Measurements from ENCODE around the gene FGF9.

The FGF9 gene

DNA sequence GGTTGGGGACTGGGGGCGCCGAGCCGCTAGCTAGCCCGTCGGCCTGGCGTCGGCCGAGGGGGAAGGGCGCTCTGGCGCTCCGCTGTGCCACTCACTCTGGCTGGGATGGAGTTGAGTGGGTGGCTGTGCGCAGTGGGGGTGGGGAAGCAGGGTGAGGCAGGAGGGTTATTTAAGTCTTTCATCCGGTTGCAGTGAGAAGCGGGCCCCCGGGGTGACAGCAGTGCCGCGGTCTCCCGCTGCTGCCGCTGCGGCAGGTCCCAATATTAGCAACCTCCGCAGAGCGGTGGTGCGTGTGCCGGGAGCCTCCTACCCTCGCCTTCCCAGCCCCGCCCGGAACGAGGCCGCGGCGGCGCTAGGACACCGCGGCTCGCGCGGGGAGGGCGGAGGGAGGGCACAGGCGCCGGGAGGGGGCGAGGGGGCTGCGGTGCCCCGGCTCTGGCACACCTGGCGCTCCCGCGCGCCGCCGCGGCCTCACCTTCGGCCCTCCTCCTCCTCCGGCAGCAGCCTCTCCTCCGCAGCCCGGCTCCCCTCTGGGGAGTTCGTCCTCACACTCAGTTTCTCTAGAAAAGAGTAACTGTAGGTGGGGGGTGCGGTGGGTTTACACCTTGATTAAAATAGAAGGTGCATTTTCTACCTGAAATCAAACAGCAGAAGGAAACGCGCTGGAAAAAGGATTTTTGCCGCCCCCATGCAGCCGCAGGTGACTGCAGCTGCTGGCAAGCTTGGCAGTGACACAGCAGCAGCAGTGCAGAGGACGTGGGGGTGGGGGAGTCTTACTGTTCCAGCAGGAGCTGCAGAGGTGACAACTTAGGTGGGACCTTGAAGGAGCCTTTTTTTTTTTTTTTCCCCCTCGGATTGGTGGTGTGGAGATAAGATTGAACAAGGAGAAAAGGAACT, 4.5 kb downstream of the FGF9 start:
- peak; percentile 35 to 52 for DNase-seq

DNA sequence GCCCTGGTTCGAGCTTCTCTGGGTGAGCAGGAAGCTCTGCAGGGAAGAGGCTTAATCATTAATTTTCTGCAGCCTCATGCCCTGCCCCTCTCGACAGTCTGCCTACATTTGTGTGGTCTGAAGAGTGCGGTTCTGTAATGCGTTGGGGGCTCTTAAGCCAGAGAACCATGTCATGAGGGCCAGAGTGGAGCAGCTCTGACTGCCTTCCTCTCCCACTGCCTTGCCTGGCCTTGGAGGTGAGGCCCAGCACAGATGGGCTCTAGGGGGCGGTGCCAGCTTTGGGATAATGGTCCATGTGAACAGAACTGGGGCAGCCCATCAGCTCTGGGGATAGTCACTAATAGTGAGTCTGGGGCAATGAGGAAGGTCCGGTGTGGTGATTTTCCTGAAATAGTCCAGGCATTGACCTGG, 5.7 kb downstream of the FGF9 start:
- DNase-seq = peak in 1 of 2 donors; percentile 10

DNA sequence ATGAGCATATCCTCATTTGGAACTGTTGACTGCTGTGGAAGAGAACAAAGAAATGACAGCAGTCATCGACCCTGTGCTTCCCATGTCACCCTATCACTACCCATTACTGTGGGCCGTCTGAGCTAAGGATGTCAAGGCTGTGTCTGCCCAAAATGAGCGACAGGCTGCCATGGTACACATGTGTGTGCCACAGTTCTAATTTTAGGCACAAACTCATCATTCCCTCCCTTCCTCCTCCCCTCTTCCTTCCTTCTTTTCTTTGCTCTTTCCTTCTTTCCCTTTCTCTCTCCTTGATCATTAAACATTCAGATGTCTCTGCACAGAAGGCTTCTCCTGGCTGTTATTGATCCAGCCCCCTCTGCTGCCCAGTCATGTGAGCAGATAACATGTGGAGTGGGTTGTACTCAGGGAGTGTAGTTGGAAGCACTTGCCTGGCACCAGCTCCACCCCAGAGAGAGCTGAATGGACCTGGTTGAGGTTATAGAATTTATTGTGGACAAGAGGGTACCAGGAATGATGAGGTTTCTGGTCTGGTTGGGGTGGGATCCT, 6.3 kb downstream of the FGF9 start:
- no peak for DNase-seq

DNA sequence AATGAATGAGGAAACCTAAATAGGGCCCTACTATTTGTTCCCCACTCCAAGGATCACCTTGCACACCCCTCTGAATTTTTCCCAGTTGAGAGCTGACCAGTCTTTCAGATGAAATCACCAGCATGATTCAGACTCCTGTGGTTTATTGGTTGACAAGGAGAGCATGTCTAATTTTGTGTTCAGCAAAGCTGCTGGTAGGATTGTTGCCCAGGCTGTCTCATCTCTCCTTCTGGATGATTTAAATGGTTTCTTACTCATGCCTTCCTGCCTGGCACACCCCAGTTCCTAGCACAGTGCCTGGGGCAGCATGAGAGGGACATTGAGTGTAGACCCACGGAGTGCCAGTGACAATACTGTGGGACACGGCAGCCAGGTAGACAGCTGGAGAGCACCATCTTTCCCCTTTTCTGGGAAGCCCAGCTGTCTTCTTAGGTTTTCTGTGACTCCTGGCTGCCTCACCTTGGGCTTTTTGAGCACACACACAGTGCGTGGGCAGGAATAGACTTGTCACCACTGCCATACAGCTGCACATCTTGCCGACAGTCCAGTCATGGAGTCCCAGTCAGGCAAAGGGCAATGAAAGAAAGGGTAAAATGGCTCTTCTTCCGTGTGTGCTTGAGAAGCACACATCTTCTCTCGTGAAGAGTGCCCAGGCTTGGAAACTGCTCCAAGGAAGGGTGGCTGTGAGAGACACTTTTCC, 12.3 kb downstream of the FGF9 start:
- no peak for DNase-seq

DNA sequence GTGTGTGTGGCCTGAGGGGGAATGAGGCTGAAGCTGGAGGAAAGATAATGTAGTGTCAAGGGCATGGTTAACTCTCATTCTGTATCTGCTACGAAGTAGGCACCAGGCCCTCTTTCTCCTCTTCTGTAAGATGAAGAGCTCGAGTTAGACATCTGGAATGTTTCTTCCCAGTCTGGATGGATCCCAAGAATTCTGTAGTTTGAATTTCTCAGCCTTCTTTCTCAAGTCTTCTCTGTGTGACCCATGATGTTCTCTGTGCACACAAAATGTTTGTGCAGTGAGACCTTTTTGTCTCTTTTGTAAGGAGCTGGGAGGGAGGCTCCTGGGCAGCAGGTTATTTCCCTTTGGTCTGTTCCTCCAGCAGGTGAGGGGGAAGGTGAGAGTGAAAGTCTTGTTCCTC, 13.7 kb downstream of the FGF9 start:
- no peak for DNase-seq

DNA sequence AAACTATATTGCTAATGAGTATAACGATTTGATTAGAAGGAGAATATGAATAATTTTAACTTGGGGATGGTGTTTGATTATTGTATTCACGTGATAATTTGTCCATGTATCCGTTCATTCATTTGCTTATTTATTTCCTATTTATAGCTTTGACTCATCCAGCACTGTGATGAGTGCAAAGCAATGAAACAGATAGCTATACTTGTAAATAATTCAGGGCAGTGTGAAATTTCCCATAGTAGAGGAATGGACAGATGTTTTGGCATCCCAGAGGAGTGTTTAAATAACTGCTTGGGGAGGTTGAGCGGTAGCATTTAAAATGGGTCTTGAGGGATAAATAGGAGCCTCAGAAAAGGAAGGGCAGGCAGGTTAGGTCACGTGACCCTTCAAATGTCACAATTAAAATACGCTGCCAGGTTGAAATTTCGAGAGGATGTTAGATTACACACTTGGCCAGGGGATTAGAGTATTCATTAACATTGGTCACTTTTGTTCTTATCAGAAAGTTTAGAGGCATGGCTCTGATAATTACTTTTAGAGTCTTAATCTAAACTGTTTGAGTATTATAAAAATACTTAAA, 14.7 kb downstream of the FGF9 start:
- no peak for DNase-seq

DNA sequence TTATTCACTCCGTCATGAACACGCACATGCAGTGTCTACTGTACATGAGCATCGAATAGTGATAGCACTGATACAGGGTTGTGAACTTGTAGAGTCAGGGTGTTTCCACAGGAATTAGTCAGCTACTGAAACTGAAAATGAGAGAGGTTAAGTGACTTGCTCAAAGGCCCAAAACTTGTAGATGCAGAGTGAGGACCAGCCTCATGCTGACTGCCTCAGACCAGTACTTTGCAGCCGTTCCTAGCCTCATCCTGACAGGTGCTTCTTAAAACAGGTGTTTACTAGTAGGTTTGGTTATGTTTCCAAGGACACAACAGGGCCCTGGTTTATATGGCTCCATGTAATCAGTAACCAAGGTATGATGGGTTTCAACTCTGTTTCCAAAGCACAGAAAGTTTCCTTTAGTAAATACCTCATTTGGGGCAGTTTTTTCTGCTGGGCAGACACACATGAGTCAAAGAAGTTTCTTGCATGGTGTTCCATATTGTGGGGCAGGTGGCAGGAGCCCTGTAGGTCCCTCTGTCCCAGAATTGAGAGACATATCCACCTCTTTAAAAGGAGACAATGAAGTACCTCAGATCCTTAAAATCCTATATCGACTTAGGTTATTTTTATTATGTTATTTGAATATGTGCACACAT, 16.0 kb downstream of the FGF9 start:
- no peak for DNase-seq

DNA sequence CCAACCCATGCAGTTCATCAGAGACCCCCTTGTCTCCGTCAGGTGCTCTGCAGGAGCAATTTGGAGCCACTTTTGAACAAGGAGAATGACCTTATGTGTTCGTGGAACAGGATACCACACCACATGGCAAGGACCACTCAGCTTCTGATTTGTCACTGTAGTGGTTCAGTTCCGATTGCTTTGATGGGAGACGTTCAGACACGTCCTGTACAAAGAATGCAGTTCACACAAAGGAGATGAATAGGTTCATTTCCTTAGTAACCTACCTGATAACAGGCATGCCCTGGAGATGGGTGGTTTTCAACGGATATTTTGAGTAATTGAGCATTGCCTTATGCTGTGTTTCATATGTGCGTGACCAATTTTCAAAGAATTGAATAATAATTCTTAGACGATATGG, 17.2 kb downstream of the FGF9 start:
- no peak for DNase-seq

DNA sequence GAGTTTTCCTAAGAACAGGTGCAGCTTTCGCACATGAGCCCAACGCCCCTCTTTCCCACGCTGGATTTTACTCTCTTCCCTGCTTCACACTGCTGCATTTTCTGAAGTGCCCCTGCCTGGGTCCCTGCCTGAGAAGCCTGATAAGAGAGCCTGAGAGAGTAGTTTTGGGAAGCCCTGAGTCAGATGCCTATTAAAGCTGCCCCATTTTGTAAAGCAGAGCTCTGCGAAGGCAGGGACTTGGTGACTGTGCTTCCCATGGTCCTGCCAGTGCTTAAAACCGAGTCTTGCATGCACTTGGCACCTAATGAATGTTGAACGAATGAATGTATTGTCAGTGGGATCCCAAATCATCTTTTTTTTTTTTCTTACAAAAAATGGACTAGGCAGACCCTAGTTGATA, 18.2 kb downstream of the FGF9 start:
- DNase-seq = no peak

DNA sequence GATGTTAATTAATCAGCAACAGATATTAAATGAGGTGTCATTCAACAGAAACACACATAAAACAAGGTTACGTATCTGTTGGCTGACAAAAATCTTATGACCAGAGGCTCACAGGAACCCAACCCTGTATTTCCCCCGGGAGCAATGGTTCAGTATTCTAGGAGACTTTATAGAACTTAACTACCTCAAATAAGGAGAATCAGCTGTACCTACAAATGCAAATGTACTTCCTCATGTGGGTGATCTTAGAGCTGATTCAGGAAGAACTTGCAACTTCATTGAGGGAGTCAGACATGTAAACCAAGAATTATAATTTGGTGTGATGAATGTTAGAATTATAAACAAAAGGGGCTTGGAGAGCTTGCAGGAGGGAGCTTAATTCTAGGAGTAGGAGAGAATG, 20.1 kb downstream of the FGF9 start:
- no peak for DNase-seq

DNA sequence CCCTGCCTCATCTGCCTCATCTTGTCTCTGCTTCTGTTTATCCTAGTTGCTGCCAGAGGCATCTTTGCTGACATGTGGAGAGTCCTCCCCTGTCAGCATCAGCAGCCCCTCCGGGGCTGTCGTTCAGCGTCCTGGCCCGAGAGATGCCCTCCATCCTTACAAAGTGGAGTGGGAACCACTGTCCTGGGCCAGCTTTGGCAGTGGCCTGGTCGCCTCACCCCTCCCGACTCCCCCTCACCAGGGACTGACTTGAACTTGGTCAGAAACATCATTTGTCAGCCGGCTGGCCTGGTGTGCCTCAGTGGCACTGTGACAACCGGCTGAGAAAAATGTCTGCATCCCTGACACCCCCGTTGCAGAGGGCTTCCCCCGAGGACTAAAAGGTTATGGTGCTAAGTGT, 20.6 kb downstream of the FGF9 start:
- DNase-seq = no peak

DNA sequence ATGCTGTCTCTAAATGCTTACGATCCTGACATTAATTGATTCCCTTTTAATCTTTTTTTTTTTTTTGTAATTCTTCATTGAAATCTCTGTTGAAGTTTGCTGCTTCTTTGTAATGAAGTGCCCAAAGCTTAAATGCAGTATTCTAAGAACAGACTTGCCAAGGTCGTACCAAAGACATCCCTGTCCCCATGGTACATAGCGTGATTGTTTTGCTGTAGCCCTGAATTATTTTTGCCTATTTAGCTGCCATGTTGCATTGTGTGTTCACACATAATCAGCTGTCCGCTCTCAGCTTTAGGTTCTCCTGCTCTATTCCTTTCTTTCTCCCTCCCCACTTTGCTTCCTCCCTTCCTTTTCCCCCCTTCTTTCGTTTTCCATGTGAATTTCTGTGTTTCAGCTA, 21.1 kb downstream of the FGF9 start:
- no peak for DNase-seq

DNA sequence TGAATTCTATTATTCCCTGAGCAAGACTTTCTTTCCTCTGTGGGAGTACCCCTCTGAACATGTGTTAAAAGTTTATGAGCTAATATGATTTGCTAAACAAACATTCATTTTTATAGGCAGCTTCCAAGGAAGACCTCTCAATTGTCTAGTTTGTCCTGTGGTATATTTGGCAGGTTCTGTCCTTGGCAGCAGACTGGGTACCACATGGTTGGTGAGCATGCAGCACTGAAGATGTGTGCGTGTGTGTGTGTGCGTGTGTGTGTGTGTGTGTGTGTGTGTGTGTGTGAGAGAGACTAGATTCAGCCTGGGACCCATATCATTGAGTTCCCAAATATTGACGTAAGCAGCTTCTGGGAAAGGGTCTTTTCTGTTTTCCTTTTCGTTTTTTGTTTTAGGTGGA, 24.0 kb downstream of the FGF9 start:
- no peak for DNase-seq

DNA sequence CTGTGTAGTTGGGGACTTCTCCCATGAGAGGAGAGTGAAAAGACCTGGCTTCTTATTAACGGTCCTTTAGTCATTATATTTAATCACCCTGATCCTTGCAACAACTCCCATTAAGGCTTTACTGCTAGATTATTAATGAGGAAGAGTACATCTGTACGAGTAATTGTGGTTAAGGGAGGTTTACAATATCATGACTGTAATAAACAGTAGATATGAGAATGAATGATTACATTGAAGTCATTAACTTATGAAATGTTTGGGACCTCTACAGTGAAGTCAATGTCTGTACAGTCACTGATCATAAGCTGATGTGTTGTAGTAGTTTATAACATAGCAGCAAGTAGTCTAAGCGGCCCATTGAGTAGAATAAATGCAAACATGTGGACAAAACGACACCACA, 24.7 kb downstream of the FGF9 start:
- DNase-seq = no peak

DNA sequence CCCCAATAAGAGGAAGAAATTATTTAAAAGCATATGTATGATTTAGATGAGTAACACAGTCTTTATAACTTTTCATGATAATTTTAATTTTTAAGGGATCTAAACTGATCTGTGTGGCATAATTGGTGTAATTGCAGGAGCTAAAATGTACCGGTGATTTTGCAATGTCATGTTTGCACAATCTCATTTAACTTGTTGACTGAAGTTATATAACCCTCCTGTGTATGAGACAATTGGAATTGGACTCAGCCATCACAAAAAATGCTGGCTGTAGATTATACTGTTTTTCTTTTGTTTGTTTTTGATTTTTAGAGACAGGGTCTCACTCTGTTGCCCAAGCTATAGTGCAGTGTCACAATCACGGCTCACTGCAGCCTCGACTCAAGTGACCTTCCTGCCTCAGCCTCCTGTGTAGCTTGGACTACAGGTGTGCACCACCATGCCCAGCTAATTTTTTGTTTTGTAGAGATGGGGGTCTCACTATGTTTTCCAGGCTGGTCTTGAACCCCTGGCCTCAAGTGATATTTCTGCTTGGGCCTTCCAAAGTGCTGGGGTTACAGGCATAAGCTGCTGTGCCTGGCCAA, 26.1 kb downstream of the FGF9 start:
- DNase-seq = no peak

DNA sequence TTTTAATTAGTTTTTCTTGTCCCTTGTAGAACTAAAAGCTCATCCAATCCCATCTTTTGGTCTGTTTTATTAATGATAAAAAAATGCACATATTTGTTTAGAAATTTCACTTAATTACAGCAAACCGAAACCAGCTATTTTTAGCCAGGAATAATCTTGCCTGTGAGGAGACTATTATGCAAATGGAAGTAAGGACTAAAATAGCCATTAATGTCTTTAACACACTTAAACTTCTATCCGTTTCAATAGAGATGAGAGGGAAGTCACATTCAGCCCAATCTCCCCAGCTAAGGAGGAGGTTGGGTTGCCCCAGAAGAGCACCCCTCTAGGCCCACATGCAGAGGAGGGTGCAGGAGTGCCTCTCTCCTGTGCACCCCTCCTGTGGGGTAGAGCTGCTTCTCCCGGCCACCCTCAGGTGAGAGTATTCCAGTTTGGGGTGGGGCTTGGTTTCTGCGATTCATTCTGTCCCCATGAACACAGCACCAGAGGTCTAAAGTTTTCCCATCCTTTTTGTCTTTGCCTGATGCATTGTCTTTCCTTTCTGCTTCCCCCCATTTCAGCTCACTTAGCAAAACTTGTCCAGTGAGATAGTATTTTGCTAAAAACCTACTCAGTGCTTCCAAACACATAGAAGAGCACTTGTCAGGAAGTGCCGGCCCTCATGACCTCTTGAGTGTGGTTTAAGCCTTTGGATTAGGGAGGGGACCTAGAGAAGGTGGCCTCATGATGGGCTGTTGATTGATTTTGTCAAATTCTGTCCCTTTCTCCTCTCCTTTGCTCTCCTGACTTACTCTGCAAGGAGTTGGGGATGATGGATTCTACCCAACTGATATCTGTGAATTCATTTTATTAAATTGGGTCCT, 28.2 kb downstream of the FGF9 start:
- DNase-seq = no peak

DNA sequence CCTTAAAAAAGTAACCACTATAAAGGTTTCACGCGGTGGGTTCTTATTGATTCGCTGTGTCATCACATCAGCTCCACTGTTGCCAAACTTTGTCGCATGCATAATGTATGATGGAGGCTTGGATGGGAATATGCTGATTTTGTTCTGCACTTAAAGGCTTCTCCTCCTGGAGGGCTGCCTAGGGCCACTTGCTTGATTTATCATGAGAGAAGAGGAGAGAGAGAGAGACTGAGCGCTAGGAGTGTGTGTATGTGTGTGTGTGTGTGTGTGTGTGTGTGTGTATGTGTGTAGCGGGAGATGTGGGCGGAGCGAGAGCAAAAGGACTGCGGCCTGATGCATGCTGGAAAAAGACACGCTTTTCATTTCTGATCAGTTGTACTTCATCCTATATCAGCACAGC, 30.6 kb downstream of the FGF9 start:
- no peak for DNase-seq

DNA sequence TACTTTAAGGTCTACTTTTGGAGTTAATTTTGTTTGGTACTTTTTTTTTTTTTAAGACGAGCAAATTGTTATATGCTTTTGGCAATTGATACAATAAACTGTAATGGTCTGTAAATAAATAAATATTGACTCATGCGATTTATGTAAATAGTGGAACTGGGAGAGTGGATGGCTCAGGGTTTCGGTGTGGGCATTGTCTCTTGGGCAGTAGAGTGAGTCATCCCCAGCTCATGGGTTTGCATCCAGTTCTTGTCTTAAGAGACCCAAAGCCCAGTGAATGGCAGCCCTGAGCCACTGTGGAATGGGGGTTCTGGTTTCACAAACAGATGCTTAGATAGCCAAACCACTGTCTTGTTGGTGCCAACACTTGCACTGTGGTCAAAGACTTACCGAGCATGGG, 33.0 kb downstream of the FGF9 start:
- DNase-seq = no peak

DNA sequence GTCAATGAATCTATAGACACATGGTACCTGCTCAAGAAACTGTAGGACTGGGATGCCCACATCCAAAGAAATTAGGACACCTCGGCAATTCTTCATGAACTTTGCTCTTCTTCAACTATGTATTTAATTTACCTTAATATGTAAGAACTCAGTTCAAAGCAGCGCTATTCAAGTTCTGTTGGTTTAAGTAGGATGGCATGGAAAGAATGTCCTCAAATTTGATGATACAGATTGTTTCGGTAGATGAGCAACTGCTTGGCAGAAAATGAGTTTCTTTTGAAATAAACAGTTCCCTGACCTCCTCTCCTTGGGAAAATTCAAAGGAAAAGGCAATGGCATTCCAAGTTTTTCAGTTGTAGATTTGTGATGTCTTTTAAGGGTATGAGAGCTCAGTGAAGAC, 36.7 kb downstream of the FGF9 start:
- DNase-seq = no peak

DNA sequence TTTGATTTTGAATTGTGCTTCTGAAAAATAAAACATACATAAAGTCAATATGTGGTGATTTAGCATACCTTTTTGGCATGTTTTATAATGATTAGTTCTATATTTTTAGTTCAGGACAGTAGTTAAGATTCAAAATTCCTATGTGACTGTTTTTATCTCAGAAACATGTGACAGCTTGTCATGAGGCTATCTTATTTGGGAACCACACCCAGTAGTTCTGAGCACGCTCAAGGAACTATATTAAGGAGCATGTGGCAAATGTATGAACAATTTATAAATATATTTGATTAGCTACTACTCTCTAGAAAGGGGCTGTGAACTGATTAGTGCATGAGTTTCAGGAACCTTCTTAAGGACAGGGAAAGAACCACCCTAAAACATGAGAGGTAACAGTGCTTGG, 38.8 kb downstream of the FGF9 start:
- no peak for DNase-seq

DNA sequence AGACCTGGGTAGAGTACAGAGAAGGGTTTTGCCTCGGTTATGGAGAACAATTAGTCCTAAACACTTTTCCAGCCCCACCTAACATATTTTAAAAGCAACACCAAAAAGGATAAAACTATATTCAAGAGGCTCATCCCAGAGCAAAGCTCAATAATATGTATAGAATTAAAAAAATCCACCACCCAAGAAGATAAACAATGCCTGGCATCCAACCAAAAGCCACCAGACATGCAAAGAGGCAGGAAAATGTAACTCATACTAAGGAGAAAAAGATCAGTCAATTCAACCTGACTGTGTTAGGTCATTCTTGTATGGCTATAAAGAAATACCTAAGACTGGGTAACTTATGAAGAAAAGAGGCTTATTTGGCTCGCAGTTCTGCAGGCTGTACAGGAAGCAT, 39.3 kb downstream of the FGF9 start:
- DNase-seq = no peak

DNA sequence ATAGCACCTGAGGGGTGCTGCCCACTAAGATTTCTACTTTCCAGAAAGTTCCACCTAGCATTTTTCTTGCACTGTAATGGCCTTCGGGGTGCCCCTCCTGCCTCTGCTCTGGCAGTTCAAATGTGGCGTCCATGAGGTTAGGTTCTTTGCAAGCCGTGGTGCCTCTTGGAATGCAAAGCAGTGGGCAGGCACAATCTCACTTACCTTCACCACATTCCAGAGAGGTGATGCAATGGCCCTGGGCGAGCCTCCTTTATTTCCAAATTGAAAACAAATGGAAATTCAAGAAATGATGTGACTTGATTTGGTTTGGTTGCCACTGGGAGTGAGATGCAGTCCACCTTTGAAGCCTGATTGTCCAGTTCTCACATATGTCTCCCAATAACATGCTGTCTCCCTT, 46.9 kb downstream of the FGF9 start:
- no peak for DNase-seq
